Spinal cord (tissue), 10 donors: ENCODE data around the gene MAML2. TPM values are rescaled to one million over a fixed set of nuclear protein-coding genes. Genes with fewer than 3 reads are reported as not detected.

ENCODE experiments used
- DNase-seq, 6 donors: peaks; one replicate each; pipeline versions ENCODE4 v3.0.0 to v3.0.0-alpha.2; 2013 to 2015; ENCODE audit warnings: low spot score in 6 of 6, low read depth in 4 of 6
- H3K27ac ChIP-seq: one replicate; pipeline ENCODE4 v1.5.1; 2013; ENCODE audit warnings: low read depth, low read length, control low read depth
- H3K27me3 ChIP-seq: one replicate; pipeline ENCODE4 v1.6.1; 2013; ENCODE audit warnings: low read length; ENCODE audit not compliant: control insufficient read depth, insufficient read depth
- H3K36me3 ChIP-seq: one replicate; pipeline ENCODE4 v1.6.1; 2013; ENCODE audit warnings: low read length; ENCODE audit not compliant: control insufficient read depth, insufficient read depth
- H3K4me1 ChIP-seq: one replicate; pipeline ENCODE4 v1.6.1; 2013; ENCODE audit warnings: low read length; ENCODE audit not compliant: control insufficient read depth, insufficient read depth
- H3K4me3 ChIP-seq: one replicate; pipeline ENCODE4 v1.5.1; 2013; ENCODE audit warnings: low read depth, low read length, control low read depth
- H3K9me3 ChIP-seq: one replicate; pipeline ENCODE4 v1.6.1; 2013; ENCODE audit warnings: low read length; ENCODE audit not compliant: control insufficient read depth, insufficient read depth
- WGBS: methylation state at CpG from one replicate; pipeline ENCODE4 v1.1.5; 2013; ENCODE audit warnings: missing lambda C conversion rate; ENCODE audit not compliant: insufficient coverage; 5-methylcytosine and 5-hydroxymethylcytosine counted together
- polyA plus RNA-seq, 2 donors: library from polyadenylated mRNA; unstranded; fragments of 120-200 nt; gene quantifications; one replicate each; pipeline ENCODE4 v1.2.1, GENCODE V29; 2013; ENCODE audit not compliant: insufficient read length in 2 of 2
- total RNA-seq, 2 donors: library from RNA; depleted of rRNA in 1 of 2; stranded (reverse); fragments of 120-200 nt in 1 of 2; fragments of >200 nt in 1 of 2; gene quantifications; one replicate each; pipeline versions ENCODE4 v1.2.3 to v1.2.4, GENCODE V29; 2013 to 2014
- donor health status: healthy.

Gene MAML2
- total and polyA plus RNA-seq, 4 donors, result 16.7 to 25.5 (median 18.7) TPM

- Histone ChIP-seq H3K4me1 (peaks cover 6% of the 10 kb centered on the region), H3K27ac (peak overlapping the region; percentile 75), H3K9me3 (no peaks in the 10 kb centered on the region), H3K36me3 (no peaks in the 10 kb centered on the region), H3K4me3 (no peak overlapping the region), H3K27me3 (no peaks in the 10 kb centered on the region)
- no peak for DNase-seq
These were observed 114.1 kb downstream of the MAML2 start for GRCh38 chr11:96228910-96229309.

GRCh38 chr11:96228473-96228891 is 114.5 kb downstream of the MAML2 start:
- Histone ChIP-seq H3K36me3 (no peaks in the 10 kb centered on the region), H3K27me3 (no peaks in the 10 kb centered on the region), H3K27ac (peak overlapping the region; percentile 75), H3K9me3 (no peaks in the 10 kb centered on the region), H3K4me1 (peaks cover 6% of the 10 kb centered on the region), H3K4me3 (no peak overlapping the region)
- 58% methylated on average over 3 of the region's 4 CpGs for WGBS
- DNase-seq, result peak in 1 of 6 donors; percentile 66

GRCh38 chr11:96227244-96227643 is 115.8 kb downstream of the MAML2 start:
- Histone ChIP-seq H3K4me1 (peaks cover 6% of the 10 kb centered on the region), H3K36me3 (no peaks in the 10 kb centered on the region), H3K4me3 (no peak overlapping the region), H3K27me3 (no peaks in the 10 kb centered on the region), H3K27ac (no peak overlapping the region), H3K9me3 (no peaks in the 10 kb centered on the region)
- no CpG with 5 or more reads among the region's 1 CpG for WGBS
- no peak for DNase-seq

GRCh38 chr11:96223083-96223482 is 119.9 kb downstream of the MAML2 start:
- WGBS, result no CpG with 5 or more reads among the region's 1 CpG
- Histone ChIP-seq H3K27me3 (no peaks in the 10 kb centered on the region), H3K4me3 (no peak overlapping the region), H3K4me1 (peaks cover 5% of the 10 kb centered on the region), H3K36me3 (no peaks in the 10 kb centered on the region), H3K27ac (no peak overlapping the region), H3K9me3 (no peaks in the 10 kb centered on the region)
- no peak for DNase-seq

GRCh38 chr11:96222102-96222501 is 120.9 kb downstream of the MAML2 start:
- H3K27ac ChIP-seq, result no peak overlapping the region
- 83% methylated on average over 6 of the region's 6 CpGs for WGBS
- no peaks in the 10 kb centered on the region for H3K9me3 ChIP-seq
- no peaks in the 10 kb centered on the region for H3K4me1 ChIP-seq
- H3K36me3 ChIP-seq, result no peaks in the 10 kb centered on the region
- no peak for DNase-seq
- H3K4me3 ChIP-seq, result no peak overlapping the region
- no peaks in the 10 kb centered on the region for H3K27me3 ChIP-seq

GRCh38 chr11:96221244-96222070 is 121.5 kb downstream of the MAML2 start:
- no peak overlapping the region for H3K4me3 ChIP-seq
- H3K27me3 ChIP-seq, result no peaks in the 10 kb centered on the region
- no peaks in the 10 kb centered on the region for H3K9me3 ChIP-seq
- H3K36me3 ChIP-seq, result no peaks in the 10 kb centered on the region
- WGBS, result no CpG with 5 or more reads among the region's 4 CpGs
- no peaks in the 10 kb centered on the region for H3K4me1 ChIP-seq
- no peak overlapping the region for H3K27ac ChIP-seq
- DNase-seq, result no peak

GRCh38 chr11:96219981-96220623 is 122.9 kb downstream of the MAML2 start:
- Histone ChIP-seq H3K4me3 (no peak overlapping the region), H3K9me3 (no peaks in the 10 kb centered on the region), H3K4me1 (peaks cover 6% of the 10 kb centered on the region), H3K36me3 (no peaks in the 10 kb centered on the region), H3K27me3 (no peaks in the 10 kb centered on the region), H3K27ac (no peak overlapping the region)
- no peak for DNase-seq
- WGBS, result no CpG with 5 or more reads among the region's 3 CpGs

- no peak overlapping the region for H3K4me3 ChIP-seq
- no peaks in the 10 kb centered on the region for H3K36me3 ChIP-seq
- no peak for DNase-seq
- no peaks in the 10 kb centered on the region for H3K27me3 ChIP-seq
- no peaks in the 10 kb centered on the region for H3K9me3 ChIP-seq
- H3K27ac ChIP-seq, result no peak overlapping the region
- WGBS, result no CpG with 5 or more reads among the region's 3 CpGs
- peaks cover 6% of the 10 kb centered on the region for H3K4me1 ChIP-seq
These were observed 124.1 kb downstream of the MAML2 start for GRCh38 chr11:96218901-96219300.

GRCh38 chr11:96218006-96218405 is 125.0 kb downstream of the MAML2 start:
- no peak for DNase-seq
- 45% methylated on average over 5 of the region's 5 CpGs for WGBS
- Histone ChIP-seq H3K27ac (no peak overlapping the region), H3K27me3 (no peaks in the 10 kb centered on the region), H3K4me3 (no peak overlapping the region), H3K4me1 (peaks cover 6% of the 10 kb centered on the region), H3K36me3 (no peaks in the 10 kb centered on the region), H3K9me3 (no peaks in the 10 kb centered on the region)

- no peaks in the 10 kb centered on the region for H3K27me3 ChIP-seq
- no peak overlapping the region for H3K27ac ChIP-seq
- H3K4me3 ChIP-seq, result no peak overlapping the region
- H3K4me1 ChIP-seq, result peaks cover 6% of the 10 kb centered on the region
- no peak for DNase-seq
- H3K36me3 ChIP-seq, result no peaks in the 10 kb centered on the region
- H3K9me3 ChIP-seq, result no peaks in the 10 kb centered on the region
- 100% methylated on average over 1 of the region's 5 CpGs for WGBS
These were observed 125.8 kb downstream of the MAML2 start for GRCh38 chr11:96217206-96217605.
